Stimulated activated CD4-positive, alpha-beta T cell treated with anti-CD3 and anti-CD28 coated beads, Interleukin-12 subunit alpha, Interleukin-12 subunit beta, amount 100 ng/mL, for 48 hours (primary cell): ENCODE results near the gene GARIN3.
"Not testable (repeated sequence)": the region's sequence is repeated elsewhere in the genome, so short reads cannot be mapped to it uniquely, and the experiment has no call there.

Source experiments
- DNase-seq, 3 donors: peaks; one replicate each; pipeline ENCODE4 v3.0.0-alpha.2; 2020; ENCODE audit warnings: low read depth in 2 of 3, low spot score in 1 of 3

GARIN3 gene

DNA sequence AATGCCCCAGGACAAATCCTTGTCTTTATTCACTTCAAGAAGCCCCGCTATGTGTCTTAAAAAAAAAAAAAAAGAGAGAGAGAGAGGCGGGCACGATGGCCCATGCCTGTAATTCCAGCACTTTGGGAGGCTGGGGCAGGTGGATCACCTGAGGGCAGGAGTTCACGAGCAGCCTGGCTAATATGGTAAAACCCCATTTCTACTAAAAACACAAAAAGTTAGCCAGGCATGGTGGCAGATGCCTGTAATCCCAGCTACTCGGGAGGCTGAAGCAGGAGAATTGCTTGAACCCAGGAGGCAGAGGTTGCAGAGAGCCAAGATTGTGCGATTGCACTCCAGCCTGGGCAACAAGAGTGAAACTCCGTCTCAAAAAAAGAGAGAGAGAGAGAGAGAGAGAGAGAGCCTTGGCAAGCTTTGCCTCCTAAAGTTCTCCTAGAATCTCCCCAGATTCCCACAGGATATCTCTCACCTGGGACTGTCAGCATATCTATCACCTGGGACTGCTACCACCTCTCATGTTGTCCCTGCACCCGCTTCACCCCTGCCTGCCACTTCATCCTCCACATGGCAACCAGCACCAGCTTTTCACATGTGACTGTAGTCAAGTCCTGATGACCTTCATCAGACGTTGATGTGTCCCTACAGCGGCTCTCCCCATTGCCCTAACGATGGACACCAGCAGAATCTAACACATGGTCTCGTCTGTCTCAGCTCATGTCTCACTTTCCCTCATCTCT, 20.4 kb upstream of the GARIN3 start:
- no peak for DNase-seq

DNA sequence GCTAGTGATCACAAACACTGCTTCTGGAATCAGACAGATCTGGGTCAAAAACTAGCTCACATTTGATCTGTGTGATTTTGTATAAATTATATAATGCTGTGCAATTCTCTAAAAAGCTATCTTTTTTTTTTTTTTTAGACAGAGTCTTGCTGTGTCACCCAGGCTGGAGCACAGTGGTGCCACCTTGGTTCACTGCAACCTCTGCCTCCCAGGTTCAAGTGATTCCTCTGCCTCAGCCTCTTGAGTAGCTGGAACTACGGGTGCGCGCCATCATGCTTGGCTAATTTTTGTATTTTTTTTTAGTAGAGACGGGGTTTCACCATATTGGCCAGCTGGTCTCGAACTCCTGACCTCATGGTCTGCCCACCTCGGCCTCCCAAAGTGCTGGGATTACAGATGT, 19.1 kb upstream of the GARIN3 start:
- DNase-seq: not testable (repeated sequence)

DNA sequence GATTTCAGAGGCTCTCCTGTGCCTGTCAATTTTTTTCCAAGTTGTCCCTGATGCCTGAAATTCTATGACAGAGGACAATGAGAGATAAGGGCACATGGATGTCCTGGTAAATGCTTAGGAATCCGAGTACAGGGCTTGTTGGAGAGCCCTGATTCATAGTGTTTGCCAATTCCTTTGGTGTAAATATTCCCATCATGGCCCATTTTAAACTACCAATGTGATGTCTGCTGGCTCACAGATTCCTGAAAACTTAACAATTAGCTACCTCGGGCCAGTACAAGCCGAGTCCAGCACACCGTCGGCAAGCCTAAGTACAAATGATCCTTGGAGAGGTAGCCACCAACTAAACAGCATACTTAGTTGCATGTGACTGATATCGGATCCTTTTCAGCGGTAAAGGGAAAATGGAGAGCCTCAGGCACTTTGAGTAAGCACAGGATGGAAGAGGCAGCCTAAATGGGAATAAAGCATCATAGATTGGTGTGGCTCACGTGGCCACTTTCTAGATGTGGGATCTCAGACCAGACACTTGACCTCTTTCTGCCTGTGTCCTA, 18.1 kb upstream of the GARIN3 start:
- no peak for DNase-seq

DNA sequence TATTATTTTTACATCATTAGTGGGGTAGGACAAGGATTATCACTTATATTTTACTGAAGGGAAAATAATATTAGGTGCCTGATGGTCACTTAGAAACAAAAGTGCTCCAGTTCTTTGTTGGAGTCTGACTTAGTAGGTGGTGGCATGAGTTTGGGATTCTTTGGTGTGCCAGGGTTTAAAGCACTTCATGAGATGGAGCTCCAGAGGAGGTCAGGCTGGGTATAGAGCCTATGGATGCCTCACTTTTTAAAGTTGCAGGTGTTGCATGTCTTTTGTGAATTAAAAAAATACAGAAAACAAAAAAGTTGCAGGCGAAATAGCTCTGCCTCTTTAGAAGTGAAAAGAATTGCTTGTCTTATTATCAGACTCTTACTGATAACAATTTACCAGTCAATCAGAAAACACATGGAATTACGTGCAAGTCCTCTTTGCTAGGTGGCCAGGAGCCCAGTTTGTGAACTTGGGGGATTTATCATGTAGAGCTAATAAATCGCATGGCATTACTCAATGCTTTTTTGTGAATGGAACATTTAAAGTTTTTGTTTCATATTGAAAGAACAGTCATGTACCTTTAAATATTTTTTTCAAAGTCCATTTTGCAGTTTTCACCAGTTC, 16.2 kb upstream of the GARIN3 start:
- DNase-seq: no peak

DNA sequence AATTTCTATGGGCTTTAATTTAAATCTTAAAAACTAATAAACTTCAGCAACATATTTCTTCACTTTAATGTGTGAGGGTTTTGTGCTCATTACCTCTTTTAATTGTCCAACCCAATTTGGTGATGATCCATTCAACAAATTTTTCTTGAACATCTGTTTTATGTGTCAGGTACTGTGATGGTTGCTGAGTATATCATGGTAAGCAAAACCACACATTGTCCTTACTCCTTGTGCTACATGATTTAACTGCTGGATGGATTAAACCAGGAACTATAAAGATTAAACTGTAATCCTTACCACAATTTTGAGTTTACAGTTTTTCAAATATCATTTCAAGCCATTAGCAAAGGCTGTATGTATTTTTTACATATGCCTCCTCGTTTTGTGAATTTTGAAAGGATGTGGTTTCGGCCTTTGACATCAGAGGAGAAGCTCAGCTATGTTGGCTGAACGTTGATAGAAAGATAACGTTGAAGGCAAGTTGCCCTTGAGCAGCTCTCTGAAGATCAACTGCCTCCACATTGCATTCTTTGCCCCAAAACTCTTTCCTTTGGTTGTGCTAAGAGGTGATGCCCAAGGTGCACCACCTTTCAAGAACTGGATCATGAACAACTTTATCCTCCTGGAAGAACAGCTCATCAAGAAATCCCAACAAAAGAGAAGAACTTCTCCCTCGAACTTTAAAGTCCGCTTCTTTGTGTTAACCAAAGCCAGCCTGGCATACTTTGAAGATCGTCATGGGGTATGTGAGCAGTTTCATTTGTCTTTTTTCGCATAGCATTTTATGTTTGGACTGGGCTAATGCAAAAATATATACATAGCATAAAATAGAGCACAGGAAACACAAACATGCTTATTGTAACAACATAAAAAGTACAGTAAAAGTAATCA, 14.6 kb upstream of the GARIN3 start, which contains the start of gene ITK:
ITK (plus strand) TSS at position 467 of the 891 bp plus-strand sequence; CDS start at position 605, 138 bp downstream.
- DNase-seq: no peak

DNA sequence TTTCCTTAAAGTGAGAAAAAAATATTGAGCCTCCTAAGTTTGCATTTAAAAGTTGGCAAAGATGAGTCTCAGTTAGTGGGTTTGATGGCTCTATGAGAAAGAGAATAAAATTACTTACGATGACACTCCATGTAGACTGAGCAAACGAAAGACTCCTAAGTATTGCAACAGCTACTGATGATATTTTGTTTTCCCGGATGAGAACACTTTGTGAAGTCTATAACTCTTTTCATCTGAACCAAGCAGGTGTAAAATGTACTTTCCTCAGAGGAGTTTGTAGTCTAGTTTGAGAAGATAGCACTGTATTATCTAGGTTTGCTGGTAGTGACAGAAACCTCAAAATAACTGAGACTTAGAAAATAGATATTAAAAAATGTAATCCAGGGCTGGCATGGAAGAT, 12.9 kb upstream of the GARIN3 start:
- no peak for DNase-seq

DNA sequence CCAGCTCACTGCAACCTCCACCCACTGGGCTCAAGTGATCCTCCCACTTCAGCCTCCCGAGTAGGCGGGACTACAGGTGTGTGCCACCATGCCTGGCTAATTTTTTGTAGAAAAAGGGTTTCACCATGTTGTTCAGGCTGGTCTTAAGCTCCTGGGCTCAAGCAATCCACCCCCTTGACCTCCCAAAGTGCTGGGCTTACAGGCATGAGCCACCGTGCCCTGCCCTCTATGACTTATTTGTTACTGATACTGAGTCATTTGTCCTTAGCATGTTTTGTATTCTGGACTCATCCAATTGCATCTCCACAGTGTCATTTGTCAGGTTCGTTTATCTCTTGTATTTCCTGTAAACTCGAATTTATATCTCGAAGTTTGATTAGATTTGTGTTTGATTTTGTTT, 11.9 kb upstream of the GARIN3 start:
- no peak for DNase-seq

DNA sequence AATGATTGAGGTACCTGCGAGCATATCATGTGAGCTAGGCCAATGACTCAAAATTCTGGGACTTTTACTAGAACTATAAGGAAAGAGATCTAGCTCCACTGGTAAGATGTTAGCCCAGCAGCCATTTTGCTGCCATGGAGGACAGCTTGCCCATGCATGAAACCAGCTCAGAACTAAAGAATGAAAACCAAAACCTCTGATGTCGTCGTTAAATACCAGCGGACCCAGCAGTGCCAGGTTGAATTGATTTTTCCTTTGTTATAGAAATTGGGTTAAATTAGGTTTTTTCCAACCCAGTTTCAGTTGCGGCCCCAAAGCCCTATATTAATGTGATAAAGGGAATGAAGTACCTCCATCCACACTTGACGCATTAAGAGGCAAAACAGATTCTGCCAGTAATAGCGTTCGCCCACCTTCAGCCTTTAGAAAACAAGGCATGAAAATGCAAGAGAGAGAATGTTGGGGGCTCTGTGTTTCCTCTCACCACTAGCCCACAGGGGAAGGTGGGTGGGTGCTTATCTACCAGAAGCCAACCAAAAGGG, 9.1 kb upstream of the GARIN3 start:
- peak in 1 of 3 donors; percentile 31 for DNase-seq

DNA sequence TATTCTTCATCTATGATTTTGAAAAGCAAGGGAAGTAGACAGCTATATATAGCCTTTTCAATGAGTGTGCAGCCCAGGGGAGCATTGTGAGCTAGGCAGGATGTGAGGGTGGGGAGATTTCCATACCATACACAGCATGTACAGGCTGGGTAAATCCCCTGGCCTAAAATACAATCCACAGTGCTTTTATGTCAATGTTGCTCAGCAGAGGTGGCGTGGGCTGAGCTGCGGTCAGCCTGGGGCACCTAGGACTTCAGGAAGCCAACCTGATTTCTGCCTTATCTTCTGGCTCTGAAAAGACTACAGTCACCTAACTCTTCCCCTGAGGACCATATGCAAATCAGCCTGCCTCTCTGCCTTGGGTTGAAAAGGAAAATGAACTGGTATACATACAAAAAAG, 6.3 kb upstream of the GARIN3 start:
- peak; percentile 82 to 90 (median 84) for DNase-seq

DNA sequence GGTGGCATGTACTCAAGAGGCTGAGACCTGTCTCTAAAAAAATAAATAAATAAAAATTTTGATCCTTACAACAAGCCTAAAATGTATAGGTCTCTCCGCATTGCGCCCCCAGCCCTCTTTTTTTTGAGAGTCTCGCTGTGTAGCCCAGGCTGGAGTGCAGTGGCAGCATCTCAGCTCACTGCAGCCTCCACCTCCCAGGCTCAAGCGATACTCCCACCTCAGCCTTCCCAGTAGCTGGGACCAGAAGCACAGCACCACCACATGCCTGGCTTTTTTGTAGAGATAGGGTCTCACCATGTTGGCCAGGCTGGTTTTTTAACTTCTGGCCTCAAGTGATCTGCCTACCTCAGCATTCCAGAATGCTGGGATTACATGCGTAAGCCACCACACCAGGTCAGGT, 2.2 kb upstream of the GARIN3 start:
- DNase-seq: no peak

DNA sequence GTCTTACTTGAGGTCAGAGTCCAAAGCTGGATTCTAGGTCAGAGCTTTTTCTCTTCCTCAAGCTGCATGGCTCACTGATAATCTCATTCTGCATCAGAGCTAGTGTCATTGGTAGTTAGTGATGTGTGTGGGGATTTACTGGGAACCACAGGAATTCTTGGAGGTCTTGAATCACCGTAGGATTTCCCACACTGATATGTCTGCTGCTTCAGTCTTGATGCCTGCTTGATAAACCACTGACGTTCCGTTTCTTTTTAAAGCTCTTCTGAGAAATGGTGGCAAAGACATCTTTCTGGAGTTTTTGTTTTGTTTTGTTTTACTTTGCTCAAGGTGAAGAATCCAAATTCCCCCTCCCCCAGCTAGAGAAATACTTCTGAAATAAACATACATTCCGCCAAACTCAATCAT, 1.2 kb upstream of the GARIN3 start:
- no peak for DNase-seq

DNA sequence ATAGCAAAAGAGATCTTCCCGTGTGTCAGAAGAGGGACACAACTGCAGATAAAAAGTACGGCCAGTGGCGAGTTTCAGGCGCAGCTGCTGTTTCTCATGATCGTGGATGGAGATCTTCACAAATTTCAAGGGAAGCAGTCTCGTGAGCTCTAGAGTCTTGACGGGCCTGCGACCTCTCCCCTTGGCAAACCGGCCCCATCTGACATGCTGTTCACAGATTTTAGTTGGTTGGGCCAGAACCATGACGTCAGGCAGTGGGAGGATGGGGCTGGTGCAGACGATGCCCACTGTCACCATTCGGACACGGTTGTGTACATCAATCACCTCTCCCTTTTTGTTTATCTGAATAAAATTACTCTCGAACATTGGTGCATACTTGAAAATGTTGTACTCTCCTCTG, 396 bp downstream of the GARIN3 start:
- DNase-seq: no peak

DNA sequence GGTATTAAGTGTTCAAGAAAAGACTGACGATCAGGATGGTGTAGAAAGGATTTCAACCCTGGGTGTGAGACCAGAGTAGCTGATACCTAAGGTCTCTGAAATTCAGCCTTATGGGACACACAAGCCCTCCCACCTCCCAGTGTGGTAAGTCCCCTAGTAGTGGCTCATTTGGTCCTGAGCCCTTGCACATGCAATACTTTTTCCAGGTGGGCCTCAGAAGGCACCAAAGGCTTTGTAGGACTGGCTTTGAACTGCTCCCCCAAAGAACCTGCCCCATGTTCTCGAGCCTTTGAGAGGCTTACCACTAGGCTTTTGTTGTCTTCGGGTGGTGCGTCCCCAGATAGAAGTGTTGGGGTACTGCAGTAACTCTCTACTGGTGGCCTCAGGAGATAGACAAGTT, 803 bp downstream of the GARIN3 start:
- no peak for DNase-seq

DNA sequence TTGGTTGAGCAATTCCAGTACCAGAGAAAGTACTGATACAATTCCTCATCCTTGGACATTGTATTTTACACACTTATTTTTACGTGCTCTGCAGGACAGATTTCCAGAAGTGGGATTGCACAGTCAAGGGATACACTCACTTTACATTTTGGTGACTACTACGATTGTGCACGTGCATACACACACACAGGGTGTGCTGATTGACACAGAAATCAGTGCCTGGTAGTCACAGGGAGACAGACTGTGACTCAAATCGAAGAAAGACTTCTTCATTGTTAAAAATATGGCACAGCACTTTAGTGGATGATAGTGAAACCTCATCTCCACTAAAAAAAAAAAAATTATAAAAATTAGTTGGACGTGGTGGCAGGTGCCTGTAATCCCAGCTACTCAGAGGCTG, 1.5 kb downstream of the GARIN3 start:
- DNase-seq: no peak

DNA sequence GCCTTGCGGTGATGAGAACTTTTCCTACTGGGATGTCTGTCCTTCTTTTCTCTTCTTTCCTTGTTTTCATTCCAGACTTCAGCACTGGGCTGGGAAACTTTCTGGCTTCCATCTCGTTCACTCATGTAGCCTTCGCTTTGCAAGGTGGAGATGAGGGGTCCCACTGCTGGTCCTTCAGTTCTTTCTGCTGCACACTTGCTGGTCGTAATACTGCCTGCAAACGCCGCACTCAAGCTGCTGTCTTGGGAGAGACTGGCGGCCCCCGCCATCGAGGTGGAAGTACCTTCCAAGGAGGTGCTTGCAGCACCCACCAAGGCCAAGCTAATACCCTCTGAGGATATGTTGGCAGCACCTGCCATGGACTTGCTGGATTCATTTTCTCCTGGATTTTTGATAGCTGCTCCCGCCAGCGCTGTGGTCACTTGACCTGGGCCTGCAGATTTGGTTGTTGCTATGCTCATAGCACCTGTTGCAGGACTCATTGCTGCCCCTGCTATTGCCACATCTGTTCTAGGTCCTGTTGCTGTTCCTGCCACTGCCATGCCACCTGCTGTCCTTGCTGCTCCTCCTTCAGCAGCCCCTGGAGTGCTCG, 3.0 kb downstream of the GARIN3 start:
- no peak for DNase-seq

DNA sequence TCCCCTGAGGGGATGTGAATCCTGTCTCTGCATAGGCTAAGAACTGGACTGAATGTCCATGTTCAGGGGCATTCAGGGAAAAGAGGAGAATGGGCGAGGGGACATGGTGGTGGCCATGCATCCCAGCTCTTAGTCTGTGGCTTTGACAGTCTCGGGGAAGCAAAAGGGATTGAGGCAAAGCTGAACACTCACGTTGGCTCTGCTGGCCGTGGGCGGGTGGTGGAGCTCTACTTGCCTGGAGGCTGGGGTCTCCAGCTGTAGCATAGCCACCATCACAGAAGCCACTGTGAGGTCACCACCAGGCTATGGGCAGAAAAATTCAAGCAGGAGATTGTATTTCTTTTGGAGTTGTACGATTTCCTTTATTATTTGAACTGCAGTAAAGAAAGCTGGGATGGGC, 4.1 kb downstream of the GARIN3 start:
- no peak for DNase-seq

DNA sequence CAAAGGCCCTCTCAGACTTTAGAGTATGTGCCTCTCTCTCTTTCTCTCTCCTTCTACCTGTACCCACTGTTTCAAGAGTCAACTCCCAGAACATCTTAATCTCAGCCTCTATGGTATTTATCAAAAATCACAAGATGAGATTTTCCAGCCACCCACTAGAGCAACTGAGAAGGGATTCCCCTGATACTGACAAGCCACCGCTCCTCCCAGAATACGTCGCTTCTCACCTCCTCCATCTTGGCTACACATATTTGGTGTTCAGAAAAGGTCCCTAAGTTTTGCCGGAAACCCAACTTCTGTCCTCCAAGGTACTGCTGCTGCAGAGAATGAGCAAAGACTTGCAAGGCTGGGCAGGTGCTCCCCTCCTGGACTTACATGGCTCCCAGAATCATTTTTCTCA, 6.1 kb downstream of the GARIN3 start:
- peak in 1 of 3 donors; percentile 39 for DNase-seq

DNA sequence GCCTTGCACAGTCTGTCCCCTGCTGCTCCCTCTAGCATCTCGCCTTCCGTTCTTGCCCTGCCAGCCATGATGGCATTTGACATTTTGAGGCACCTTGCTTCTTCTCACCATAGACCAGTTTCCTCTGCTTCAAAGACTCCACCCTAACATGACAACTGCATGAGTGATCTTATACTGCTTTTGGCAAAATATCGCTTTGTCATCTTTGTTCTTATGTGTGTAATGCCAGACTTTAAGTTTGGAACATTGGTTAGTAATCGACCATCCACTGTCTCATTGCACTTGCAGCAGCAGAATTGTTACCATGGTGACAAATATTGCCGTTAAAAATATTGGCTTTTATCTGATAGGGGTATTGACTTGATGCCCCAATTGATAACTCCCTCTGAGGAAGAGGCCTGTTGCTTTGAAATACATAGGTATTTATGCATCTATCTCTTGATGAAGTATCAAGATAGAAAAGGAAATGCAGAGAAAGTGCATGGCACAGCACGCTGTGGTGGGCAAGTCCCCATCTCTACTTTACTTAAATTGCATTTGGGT, 6.8 kb downstream of the GARIN3 start:
- DNase-seq: no peak

DNA sequence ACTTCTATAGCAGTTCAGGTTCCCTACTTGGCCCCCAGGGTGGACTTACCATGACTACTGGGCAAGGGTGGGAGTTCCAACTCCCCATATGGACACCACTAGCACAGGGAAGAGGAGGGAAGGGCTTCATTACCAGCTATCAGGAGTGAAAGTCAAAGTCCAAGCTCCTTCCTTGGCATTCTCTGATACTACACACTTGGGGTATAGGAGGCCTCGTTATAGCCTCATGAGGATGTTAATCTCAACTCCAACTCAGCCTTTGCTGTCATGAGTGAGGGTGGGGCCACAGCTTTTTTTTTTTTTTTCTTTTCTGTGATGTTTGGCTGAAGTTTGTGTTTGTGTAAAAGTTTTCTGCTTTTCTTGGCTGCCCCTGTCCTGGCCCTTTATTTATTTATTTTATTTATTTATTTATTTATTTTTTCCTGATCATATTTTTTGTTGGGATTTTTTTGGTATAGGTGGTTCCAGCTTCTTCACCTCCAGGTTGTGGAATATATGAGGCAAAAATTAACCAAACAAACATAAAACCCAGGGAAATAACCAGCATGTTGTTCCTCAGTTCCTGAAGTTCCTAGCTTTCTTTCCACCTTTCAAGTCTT, 8.7 kb downstream of the GARIN3 start:
- DNase-seq: no peak

DNA sequence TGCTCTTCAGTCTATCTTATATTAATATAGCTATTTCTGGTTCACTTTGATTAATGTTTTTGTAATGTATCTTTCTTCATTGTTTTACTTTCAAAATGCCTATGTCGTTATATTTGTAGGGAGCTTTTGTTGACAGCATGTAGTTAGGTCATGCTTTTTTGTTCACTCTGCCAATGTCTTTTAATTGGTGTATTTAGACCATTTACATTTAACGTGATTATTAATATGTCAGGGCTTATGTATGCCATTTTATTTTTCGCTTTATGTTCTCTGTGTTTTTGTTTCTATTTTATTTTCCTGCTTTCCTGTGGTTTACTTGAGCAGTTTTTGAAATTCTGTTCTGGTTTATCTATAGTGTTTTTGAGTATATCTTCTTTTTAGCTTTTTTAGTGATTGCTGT, 10.8 kb downstream of the GARIN3 start:
- DNase-seq: no peak
